ENCODE data around the gene SSBP3.

The SSBP3 gene

DNA sequence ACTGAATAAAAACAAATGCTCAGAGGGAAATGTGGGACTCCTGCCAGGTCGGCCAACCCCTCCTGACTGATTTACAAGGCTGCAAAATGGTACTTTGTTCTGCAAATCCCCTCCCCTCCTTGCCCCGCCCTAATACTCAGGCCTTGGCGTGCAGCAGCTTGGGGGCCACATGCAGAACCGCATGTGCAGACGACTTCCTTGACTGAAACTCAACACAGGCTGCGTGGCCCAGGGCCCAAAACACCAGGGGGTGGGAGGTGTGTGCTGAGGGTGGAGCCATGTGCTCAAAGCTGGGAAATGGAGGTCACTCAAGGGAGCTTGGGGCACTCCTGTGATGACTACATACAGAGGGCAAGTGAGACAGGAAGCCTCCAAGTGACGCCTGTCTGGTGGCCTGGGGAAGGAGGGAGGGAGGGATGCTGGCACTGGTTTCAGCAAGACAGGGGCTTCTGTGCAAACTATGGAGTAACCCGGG is 119.0 kb downstream of the SSBP3 start:
- Histone ChIP-seq H3K9me3 (no peaks in the 10 kb centered on the region), H3K4me3 (no peak overlapping the region), H3K27ac (peak overlapping the region; percentile 52), H3K27me3 (no peaks in the 10 kb centered on the region), H4K20me1 (peaks cover 82% of the 10 kb centered on the region), H3K36me3 (peaks cover 9% of the 10 kb centered on the region; the same call in 1 of the 2 replicates), H3K4me1 (peaks cover 84% of the 10 kb centered on the region), H3K9ac (0 out of 2 replicates have a peak overlapping the region, but pooled peaks have one; percentile 22), H3K4me2 (peak overlapping the region; percentile 67)
- no peak for TF ChIP-seq Cebpa-rat (IDR thresholded peaks at IDR 0.05)

DNA sequence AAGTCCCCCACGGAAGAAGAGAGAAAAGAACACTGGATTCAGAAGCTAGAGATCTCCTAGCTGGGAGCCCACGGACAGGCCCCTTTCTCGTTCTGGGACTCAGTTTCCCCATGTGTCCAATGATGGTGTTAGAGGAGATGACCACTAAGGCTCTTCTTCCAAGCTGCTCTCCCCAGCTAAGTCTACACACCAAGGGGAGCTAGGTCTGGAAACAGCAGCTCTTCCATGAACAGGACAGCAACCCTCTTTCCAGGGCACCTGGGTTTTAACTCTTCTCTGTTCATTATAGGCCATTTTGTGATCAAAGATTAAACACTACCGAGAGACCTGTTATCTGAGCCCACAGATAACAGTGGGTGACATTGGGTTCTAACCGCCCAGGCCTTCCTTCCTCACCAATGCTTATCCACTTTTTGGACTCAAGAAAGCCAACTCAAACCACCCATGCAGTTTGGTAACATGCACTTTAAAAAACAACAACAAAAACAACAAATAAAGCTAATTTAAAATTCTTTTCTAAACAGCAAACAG is 120.3 kb downstream of the SSBP3 start:
- H3K4me3 ChIP-seq: no peak overlapping the region
- no peaks in the 10 kb centered on the region for H3K27me3 ChIP-seq
- no peak for TF ChIP-seq Cebpa-rat (IDR thresholded peaks at IDR 0.05)
- peaks cover 80% of the 10 kb centered on the region for H4K20me1 ChIP-seq
- H3K4me1 ChIP-seq: peaks cover 78% of the 10 kb centered on the region
- H3K27ac ChIP-seq: no peak overlapping the region
- peaks cover 16% of the 10 kb centered on the region for H3K36me3 ChIP-seq
- no peaks in the 10 kb centered on the region for H3K9me3 ChIP-seq
- H3K9ac ChIP-seq: no peak overlapping the region
- peak overlapping the region; percentile 67 for H3K4me2 ChIP-seq

DNA sequence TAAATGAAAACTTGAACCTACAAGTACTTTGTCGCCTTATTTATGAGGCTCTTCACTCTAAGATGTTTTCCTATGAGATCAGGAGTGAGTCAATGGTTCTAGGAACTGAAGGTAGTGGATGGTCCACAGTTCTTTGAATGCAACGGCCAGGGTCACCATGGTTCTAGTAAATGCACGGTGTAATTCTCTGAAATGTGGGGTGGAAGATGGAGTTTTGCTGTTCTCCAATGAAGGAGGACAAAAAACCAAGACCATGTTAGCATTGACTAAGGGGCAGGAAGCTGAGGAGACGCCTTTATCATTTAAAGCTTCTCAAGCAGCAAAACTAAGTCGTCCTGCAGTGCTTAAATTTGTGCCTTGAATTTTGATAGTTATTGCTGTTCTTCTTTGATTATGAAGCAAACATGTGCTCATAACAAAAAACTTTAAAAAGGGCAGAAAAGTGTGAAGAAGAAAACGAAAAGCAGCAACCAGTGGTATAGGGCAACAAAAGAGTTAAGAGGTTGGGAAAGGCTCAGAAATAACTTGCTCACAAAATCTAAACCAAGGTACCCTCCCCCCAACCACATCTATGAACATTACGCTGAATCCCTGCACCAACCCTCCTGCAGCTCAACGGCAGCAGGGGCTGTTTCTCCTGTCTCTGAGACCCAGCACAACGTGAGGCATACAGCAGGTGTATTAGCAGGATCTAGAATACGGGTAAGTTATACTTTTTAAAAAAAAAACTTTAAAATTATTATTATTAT is 121.2 kb downstream of the SSBP3 start:
- Histone ChIP-seq H3K4me1 (peaks cover 73% of the 10 kb centered on the region), H3K4me2 (peak overlapping the region; percentile 67), H3K36me3 (peaks cover 25% of the 10 kb centered on the region), H3K9ac (no peak overlapping the region), H3K27ac (no peak overlapping the region), H3K9me3 (no peaks in the 10 kb centered on the region), H3K27me3 (no peaks in the 10 kb centered on the region), H3K4me3 (no peak overlapping the region), H4K20me1 (peaks cover 71% of the 10 kb centered on the region)
- TF ChIP-seq Cebpa-rat (IDR thresholded peaks at IDR 0.05): no peak

DNA sequence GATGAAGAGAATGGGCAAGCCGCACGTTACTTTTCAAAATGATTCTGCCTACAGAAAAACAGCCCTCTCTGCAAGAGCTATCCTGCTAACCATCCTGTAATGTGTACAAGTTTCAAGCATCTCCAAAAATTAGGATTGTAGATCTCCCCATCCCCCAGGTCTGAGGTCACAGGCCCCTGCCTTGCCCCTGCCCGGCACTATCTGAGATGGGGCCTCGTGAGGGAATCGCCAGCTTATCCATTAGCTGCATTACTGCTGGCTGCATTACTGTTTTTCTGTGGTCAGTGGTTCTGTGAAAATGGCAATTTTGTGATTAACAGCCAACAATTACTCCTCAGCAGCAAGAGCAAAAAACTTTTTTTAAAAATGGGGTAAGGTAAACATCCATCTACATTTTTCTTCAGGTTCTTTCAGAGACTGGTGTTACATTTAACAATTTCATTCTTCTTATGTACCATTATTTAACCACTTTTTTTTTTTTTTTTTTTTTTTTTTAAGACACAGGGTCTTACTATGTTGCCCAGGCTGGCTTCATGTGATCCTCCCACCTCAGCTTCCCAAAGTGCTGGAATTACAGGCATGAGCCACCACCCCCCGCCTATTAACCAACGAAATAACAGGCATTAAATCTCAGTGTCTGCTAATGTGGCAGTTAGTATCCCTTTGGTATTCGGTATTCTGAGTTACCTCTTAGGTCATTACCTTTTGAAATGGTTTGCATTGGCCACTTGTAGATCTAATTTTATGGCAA is 122.4 kb downstream of the SSBP3 start:
- Histone ChIP-seq H3K36me3 (peaks cover 36% of the 10 kb centered on the region), H4K20me1 (peaks cover 62% of the 10 kb centered on the region), H3K27me3 (no peaks in the 10 kb centered on the region), H3K4me2 (peak overlapping the region; percentile 32; the same call in 1 of the 2 replicates), H3K4me3 (no peak overlapping the region), H3K27ac (no peak overlapping the region), H3K9ac (no peak overlapping the region), H3K9me3 (no peaks in the 10 kb centered on the region), H3K4me1 (peaks cover 64% of the 10 kb centered on the region)
- TF ChIP-seq Cebpa-rat (IDR thresholded peaks at IDR 0.05): no peak

DNA sequence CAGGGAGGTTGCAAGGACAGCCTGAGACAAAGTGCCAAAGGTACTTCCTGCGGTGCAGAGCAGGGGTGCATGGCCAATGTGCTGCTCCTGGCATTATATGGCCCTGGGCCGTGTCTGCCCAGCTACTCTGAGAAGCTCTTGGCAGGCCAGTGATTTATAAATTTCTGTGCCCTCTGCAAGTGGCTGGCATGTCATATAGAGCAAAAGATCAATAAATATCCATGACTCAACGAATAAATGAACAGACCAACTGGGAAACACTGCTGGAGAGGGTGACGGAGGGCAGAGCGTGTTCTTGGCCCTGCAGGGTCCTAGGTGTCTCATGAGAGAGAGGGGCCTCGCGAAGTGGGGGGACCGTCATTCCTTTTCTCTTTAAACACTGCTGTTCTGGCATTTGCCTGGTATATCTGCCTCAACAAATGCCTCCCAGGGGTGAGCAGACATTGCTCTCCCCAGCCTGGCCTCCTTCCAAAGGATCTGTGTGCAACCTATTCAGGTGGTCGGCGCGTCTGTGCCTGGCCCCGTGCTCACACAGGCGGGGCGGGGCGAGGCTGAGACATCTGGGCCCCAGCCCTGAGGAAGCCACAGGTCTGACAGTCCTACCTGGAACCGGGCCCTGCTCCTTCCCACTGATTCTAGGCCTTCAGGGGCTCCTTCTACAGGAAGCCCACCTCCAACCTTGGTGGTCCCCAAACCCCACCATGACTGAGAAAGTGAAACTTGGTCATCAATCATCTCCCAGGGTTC is 123.9 kb downstream of the SSBP3 start:
- no peak overlapping the region for H3K4me2 ChIP-seq
- no peaks in the 10 kb centered on the region for H3K27me3 ChIP-seq
- no peak overlapping the region for H3K4me3 ChIP-seq
- H4K20me1 ChIP-seq: peaks cover 69% of the 10 kb centered on the region
- peaks cover 59% of the 10 kb centered on the region for H3K4me1 ChIP-seq
- H3K9ac ChIP-seq: no peak overlapping the region
- no peaks in the 10 kb centered on the region for H3K9me3 ChIP-seq
- no peak overlapping the region for H3K27ac ChIP-seq
- no peak for TF ChIP-seq Cebpa-rat (IDR thresholded peaks at IDR 0.05)
- peaks cover 51% of the 10 kb centered on the region for H3K36me3 ChIP-seq

DNA sequence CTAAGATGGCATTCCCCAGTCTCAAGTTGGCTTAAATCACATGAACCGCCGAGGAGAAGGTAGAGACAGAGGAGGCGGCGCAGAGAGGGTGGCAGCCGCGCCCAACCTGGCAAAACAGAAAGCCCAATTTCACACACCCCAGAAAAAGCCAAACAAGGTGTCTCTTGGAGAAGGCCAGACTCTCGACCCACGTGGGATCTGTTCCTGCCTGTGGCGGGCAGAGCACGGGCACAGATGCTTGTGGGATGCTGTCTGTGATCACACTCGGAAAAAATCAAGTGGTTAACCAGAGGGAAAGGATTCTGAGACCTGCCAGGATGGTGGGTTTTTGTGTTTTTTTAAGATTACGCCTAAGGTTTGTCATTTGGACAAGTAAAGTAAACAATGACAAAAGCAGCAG is 125.5 kb downstream of the SSBP3 start:
- no peak overlapping the region for H3K27ac ChIP-seq
- H3K36me3 ChIP-seq: peaks cover 61% of the 10 kb centered on the region
- no peak overlapping the region for H3K4me2 ChIP-seq
- peaks cover 43% of the 10 kb centered on the region for H3K4me1 ChIP-seq
- TF ChIP-seq Cebpa-rat (IDR thresholded peaks at IDR 0.05): no peak
- H4K20me1 ChIP-seq: peaks cover 63% of the 10 kb centered on the region
- H3K27me3 ChIP-seq: no peaks in the 10 kb centered on the region
- no peak overlapping the region for H3K4me3 ChIP-seq
- no peaks in the 10 kb centered on the region for H3K9me3 ChIP-seq
- H3K9ac ChIP-seq: no peak overlapping the region; the same call in 1 of the 2 replicates

DNA sequence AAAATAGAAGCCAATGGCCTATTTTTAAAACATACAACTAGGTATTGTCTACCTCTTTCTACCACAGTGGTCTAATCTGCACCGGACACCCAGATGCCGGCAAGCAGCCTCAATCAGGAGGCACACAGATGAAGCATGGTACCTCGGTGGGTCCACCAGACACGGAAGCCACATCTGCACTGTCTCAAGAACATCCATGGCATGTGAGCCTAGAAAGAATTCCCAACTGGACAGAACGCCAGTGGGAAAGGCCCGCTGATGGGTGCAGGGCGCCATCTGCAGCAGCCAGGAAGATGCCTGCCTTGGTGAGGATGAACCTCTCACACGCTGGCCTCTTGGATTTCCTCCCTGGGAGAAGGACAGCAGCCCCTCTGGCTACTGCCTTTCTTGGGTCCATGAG is 126.7 kb downstream of the SSBP3 start:
- TF ChIP-seq Cebpa-rat (IDR thresholded peaks at IDR 0.05): no peak
- Histone ChIP-seq H3K4me2 (no peak overlapping the region), H3K27ac (no peak overlapping the region), H3K4me3 (no peak overlapping the region), H3K36me3 (peaks cover 61% of the 10 kb centered on the region), H3K4me1 (peaks cover 44% of the 10 kb centered on the region), H3K27me3 (no peaks in the 10 kb centered on the region), H3K9me3 (no peaks in the 10 kb centered on the region), H4K20me1 (peaks cover 71% of the 10 kb centered on the region), H3K9ac (no peak overlapping the region)

DNA sequence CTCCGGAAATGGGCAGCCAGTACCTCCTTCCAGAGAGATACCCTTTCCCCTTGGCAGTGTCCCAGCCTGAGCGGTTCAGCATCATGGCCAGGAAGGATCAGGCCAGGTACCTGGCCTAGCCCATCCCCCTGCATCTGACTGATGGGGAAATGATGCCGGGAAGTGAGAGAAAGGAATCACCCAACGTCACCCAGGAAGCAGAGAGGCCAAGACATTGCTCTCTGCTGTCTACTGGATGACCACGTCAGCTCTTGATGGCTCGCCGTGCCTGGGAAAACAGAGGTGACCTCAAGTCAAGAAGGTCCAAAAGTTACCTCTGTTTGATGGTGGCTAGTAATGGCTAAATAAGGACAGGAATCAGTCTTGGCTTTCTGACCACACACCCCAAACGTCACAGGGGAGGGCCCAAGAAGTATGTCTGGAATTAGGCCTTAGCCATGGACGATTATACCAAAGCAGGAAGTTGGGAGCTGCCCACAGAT is 127.2 kb downstream of the SSBP3 start:
- H3K4me3 ChIP-seq: no peak overlapping the region
- no peak overlapping the region for H3K4me2 ChIP-seq
- H4K20me1 ChIP-seq: peaks cover 73% of the 10 kb centered on the region
- no peaks in the 10 kb centered on the region for H3K9me3 ChIP-seq
- peaks cover 61% of the 10 kb centered on the region for H3K36me3 ChIP-seq
- H3K4me1 ChIP-seq: peaks cover 46% of the 10 kb centered on the region
- no peak overlapping the region for H3K27ac ChIP-seq
- H3K9ac ChIP-seq: no peak overlapping the region
- TF ChIP-seq Cebpa-rat (IDR thresholded peaks at IDR 0.05): no peak
- no peaks in the 10 kb centered on the region for H3K27me3 ChIP-seq
